Omental fat pad (tissue), 4 donors: ENCODE results near the gene HRK. TPM values are rescaled to one million over a fixed set of nuclear protein-coding genes. Genes with fewer than 3 reads are reported as not detected.
A peak's percentile ranks its signal among the peaks of the same experiment; 100 is the strongest.

Experiments used
- ATAC-seq: fragments of 150-250 bp; one replicate; pipeline ENCODE4 v1.9.1; 2016; ENCODE audit warnings: mild to moderate bottlenecking, moderate library complexity; ENCODE audit not compliant: low FRiP score
- DNase-seq: peaks from one replicate; pipeline ENCODE4 v3.0.0-alpha.2; 2019; ENCODE audit warnings: low spot score
- CTCF ChIP-seq, 3 donors: fragments of 450-650 bp; IDR thresholded peaks; one replicate each; pipeline ENCODE4 v1.5.1; 2016 to 2017; ENCODE audit warnings: antibody characterized with exemption in 3 of 3, mild to moderate bottlenecking in 3 of 3, moderate library complexity in 2 of 3
- total RNA-seq, 4 donors: library from RNA; depleted of rRNA; stranded (reverse); fragments of >200 nt; gene quantifications; one replicate each; pipeline ENCODE4 v1.1.0, GENCODE V29; 2016

Gene HRK
- total RNA-seq, 4 donors from 2014 or later = 0.06 TPM; not detected in 3

GRCh38 chr12:116916714-116917114 is 35.5 kb upstream of the HRK start:
- TF ChIP-seq CTCF (IDR thresholded peaks at IDR 0.05) = no peak
- DNase-seq = no peak
- ATAC-seq = no peak

- DNase-seq (no peak), ATAC-seq (no peak)
- no peak for TF ChIP-seq CTCF (IDR thresholded peaks at IDR 0.05)
These were observed 34.9 kb upstream of the HRK start for GRCh38 chr12:116916122-116916521.

GRCh38 chr12:116915326-116915725 is 34.1 kb upstream of the HRK start:
- ATAC-seq (no peak), DNase-seq (no peak)
- TF ChIP-seq CTCF (IDR thresholded peaks at IDR 0.05) = no peak

GRCh38 chr12:116910645-116911451 is 29.6 kb upstream of the HRK start, which contains the start of gene FBXW8:
TSS of gene FBXW8 (plus strand) at chr12:116910950. CDS start at chr12:116911038, 88 bp downstream.
- DNase-seq (peak; percentile 40), ATAC-seq (peak; percentile 77)
- TF ChIP-seq CTCF (IDR thresholded peaks at IDR 0.05) = no peak

- DNase-seq (no peak), ATAC-seq (no peak)
- no peak for TF ChIP-seq CTCF (IDR thresholded peaks at IDR 0.05)
These were observed 29.0 kb upstream of the HRK start for GRCh38 chr12:116910280-116910644.

- DNase-seq (no peak), ATAC-seq (no peak)
- TF ChIP-seq CTCF (IDR thresholded peaks at IDR 0.05) = no peak
These were observed 25.0 kb upstream of the HRK start for GRCh38 chr12:116906285-116906684.

GRCh38 chr12:116903818-116904217 is 22.6 kb upstream of the HRK start:
- no peak for ATAC-seq
- DNase-seq = no peak
- TF ChIP-seq CTCF (IDR thresholded peaks at IDR 0.05) = no peak
